ENCODE data around the gene PIMREG.

- TF ChIP-seq POLR2A (IDR thresholded peaks at IDR 0.05; ENCODE audit: low read depth, low read length): no peak
- TF ChIP-seq SPI1 (IDR thresholded peaks at IDR 0.05; ENCODE audit: low read depth, low read length): no peak
- no peak for TF ChIP-seq POLR2AphosphoS5 (IDR thresholded peaks at IDR 0.05; ENCODE audit: low read depth, low read length)
- no peak for TF ChIP-seq TAF1 (IDR thresholded peaks at IDR 0.05; ENCODE audit: low read depth, low read length)
These were observed 45.3 kb upstream of the PIMREG start for GRCh38 chr17:6398955-6399354.

Data from GM12891 (cell line).